ENCODE data around the gene SYNE3.

The SYNE3 gene

GRCh38 chr14:95516554-95517181 lies at the start of gene SYNE3:
Gene SYNE3 (minus strand): TSS chr14:95516650. CDS start chr14:95475821, 40,829 bp downstream.
- DNase-seq, result no peak

DNA sequence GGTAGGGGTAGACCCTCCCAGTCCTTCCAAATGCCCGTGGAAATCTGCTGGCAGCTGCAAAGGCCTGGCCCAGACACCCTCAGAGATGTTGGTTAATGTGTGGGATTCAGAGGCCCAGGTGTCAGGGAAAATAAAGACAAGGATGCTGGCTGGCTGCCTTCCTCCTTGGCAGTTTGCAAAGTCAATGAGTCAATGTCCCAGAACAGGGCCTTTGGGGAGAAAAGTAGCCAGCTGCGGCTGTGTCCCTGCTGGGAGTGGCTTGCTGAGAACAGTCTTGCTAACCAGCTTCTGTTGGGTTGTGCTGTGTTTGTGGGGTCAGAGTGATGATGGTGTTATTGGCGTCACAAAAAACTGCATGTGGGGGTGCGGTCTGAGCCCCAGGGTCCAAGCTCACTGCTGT lies 47.6 kb upstream of the SYNE3 start:
- no peak for DNase-seq

- no peak for DNase-seq
Observed at GRCh38 chr14:95562892-95563685, 46.6 kb upstream of the SYNE3 start.

- peak; percentile 80 to 82 for DNase-seq
Observed at GRCh38 chr14:95561001-95561412, 44.6 kb upstream of the SYNE3 start.

DNA sequence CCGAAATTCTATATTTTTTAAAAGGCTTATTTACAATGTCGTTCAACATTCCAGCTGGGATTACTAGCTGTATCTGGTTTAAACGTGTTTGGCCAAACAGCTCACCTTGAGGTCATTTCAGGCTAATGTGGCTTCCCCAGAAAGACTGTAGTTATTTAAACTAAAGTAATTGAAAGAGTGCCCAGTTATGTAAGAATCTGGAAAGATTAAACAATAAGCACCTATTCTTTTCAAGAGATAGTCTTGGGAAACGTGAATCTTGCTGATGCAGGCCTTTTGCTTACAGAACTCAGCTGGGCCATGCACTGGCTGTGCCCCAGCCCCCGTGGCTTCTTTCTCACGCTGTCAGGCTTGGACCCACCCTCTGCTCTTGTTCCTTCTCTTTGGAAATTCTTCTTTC lies 42.8 kb upstream of the SYNE3 start:
- no peak for DNase-seq

- no peak for DNase-seq
Observed at GRCh38 chr14:95557832-95558231, 41.4 kb upstream of the SYNE3 start.

GRCh38 chr14:95557291-95557690 lies 40.8 kb upstream of the SYNE3 start:
- no peak for DNase-seq

DNA sequence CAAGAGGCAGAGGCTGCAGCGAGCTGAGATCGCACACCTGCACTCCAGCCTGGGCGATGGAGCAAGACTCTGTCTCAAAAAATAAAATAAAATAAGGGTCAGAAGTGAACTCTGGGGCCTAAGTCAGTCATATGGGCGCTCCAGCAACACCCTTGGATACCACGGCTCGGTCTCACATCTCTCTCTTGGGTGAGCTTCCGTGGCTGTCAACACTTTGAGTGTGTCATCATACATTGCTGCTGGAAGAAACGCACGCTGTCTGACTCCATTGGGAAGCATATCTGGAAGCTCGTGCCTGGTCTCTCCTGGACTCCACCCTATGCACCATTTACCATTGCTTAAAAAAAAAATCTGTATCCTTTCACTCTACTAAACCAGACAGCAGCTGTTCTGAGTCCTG lies 38.6 kb upstream of the SYNE3 start:
- DNase-seq, result no peak

- no peak for DNase-seq
Observed at GRCh38 chr14:95553141-95553540, 36.7 kb upstream of the SYNE3 start.

GRCh38 chr14:95551435-95551834 lies 35.0 kb upstream of the SYNE3 start:
- DNase-seq, result no peak

GRCh38 chr14:95549656-95550585 lies 33.5 kb upstream of the SYNE3 start:
- DNase-seq, result no peak

DNA sequence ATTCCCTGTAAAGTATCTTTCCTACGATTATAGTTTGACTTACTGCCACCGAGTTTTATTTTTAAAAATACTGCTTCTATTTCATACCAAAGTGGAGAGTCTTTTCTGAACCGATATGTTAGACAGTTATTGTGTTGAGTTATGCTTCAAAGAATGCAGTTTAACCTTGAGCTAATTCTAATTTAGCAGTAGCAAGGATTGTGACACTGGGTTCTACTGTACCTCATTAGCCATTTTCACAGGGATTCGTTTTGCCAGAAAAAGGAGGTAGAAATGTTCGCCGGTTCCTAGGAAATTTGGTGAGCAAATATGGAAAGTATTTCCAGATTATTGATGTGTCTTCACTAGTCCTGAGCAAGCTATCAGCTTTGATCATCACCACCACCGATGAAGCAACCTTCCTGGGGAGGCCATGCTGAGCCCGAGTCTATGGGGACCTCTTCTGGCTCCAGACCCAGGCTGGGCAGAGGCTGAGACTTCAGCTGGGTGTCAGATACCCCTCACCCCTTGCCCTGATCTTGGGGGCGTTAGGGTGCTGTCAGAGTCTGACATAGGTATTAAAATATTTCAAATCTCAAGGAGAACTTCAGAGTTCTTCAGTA lies 32.0 kb upstream of the SYNE3 start:
- no peak for DNase-seq

DNA sequence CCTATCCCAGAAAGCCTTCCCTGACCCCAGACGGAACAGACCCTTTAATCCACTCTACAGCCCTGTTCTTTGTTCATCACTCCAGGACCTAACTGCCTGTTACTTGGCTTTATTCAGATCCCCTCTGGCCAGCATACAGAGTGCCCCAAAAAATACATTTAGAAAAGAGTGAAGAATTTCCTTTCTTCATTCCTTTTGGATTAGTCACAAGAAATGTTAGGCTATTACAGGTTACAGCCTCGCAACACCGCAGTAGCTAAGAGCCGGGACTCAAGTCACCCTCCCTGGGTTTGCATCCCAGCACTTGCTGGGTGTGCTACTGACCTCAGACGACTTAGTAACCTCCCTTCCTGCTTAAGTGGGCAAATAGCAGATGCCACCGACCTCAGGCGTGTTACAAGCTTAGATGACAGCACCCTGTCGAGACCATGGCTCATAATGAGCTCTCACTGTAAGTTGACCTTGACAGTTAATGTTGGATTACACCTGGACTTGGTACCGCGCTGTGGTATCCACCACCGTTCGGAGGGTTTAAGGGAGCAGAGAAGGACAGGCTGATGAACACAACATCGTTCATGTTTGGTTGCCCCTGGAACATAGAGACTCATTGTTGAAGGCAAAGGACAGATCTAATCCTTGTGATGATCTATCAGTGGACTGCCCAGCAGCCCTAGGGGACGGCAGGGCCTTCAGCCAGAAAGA lies 31.3 kb upstream of the SYNE3 start:
- DNase-seq, result no peak

GRCh38 chr14:95547272-95547625 lies 30.8 kb upstream of the SYNE3 start:
- DNase-seq, result no peak

- no peak for DNase-seq
Observed at GRCh38 chr14:95545515-95546168, 29.2 kb upstream of the SYNE3 start.

GRCh38 chr14:95544588-95544987 lies 28.1 kb upstream of the SYNE3 start:
- DNase-seq, result no peak

GRCh38 chr14:95543021-95543420 lies 26.6 kb upstream of the SYNE3 start:
- no peak for DNase-seq

- no peak for DNase-seq
Observed at GRCh38 chr14:95541932-95542930, 25.8 kb upstream of the SYNE3 start.

- no peak for DNase-seq
Observed at GRCh38 chr14:95541346-95541745, 24.9 kb upstream of the SYNE3 start.

GRCh38 chr14:95540236-95540855 lies 23.9 kb upstream of the SYNE3 start:
- DNase-seq, result no peak

Measured in SHP77 (cell line).